GM10266 (cell line): ENCODE data around the gene RASL10B.
A peak's percentile ranks its signal among the peaks of the same experiment; 100 is the strongest.

Experiments
- DNase-seq: peaks from one replicate; pipeline ENCODE4 v3.0.0; 2012; ENCODE audit errors: extremely low spot score
- CTCF ChIP-seq: IDR thresholded peaks from 2 replicates; pipeline ENCODE4 v1.5.1; 2012; ENCODE audit warnings: mild to moderate bottlenecking, low read depth; ENCODE audit not compliant: control insufficient read depth, insufficient read depth; ENCODE audit errors: missing control alignments

RASL10B gene

DNA sequence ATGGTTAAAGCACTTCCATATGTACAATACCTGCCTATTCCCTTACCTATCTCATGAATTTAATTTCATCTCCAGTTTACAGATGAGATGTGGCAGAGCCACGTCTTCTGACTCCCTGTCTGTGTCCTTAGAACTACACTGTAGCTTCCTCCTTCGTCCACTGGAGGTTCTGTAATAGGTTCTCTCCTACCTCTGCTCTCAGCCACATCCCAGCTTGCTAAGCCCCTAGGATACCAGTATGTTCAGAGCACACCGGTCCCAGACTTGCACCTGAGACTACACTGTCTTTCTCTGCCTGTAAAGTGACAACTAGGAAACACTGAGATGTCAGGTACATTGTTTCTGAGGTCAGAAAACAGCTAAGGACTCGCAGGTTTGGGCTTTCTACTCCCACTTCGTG, 3.8 kb upstream of the RASL10B start:
- DNase-seq, result no peak
- TF ChIP-seq CTCF, result no peak

DNA sequence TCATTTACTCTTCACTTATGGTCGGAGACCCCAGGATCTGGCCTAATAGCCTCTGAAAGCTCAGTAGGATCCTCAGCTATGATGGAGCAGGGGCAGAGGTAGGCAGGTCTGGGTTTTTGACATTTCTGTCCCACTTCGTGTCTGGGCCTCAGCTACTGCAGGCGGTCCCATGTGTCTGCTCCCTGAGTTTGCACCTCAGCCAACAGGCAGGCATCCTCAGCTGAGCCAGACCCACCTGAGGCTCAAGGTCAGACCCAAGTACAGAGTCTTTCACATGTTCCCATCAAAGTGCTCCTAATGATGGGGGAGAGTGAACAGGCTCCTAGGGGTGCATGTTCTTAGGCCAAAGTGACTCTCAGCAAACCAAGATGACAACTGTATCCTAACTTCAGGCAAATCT, 2.9 kb upstream of the RASL10B start:
- TF ChIP-seq CTCF, result no peak

DNA sequence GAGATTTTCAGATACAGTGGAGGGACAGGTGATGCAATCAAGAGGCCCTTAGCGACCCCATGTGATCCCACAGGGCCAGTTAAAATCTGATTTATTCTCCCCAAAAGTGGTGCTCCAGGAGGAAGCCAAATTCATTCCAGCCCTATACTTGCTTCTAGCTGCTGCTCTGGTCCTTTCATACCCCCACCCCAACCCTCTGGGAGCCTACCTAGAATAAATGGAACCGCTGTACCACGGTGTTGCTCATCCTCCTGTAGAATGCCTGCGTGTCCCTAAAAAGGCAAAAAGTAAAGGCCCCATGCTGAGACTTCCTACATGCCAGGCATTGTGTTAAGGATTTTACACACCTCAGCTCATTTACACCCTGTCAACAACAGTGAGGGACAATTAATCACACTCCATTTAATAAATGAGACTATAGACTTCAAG, 2.0 kb upstream of the RASL10B start:
- no peak for DNase-seq
- no peak for TF ChIP-seq CTCF

More for the DNA sequence above, 2.9 kb upstream of the RASL10B start:
- DNase-seq, result no peak

DNA sequence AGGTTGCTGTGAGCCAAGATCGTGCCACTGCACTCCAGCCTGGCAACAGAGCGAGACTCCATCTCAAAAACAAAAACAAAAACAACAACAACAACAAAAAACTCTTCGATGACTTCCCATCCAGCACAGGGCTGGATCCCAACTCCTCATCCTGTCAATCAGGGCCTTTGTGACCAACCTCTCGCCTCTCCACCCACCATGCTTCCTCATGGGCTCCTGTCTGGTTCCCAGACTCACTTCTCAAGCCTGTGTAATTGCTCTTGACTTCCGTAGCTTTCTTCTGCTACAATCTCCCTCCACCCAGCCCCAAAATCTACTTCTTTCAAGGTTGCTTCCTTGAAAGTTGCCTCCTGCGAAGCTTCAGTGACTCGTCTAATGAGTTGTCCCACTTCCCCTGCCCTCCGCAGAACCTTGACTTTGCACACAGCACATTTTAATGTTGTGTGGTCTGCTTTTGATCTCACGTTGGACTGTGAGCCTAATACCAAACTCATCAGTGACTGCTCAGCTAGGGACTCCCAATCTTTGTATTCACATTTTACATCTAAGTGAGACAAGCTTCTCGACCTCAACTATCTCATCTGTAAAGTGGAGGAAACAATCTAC, 936 bp upstream of the RASL10B start:
- no peak for TF ChIP-seq CTCF
- no peak for DNase-seq

DNA sequence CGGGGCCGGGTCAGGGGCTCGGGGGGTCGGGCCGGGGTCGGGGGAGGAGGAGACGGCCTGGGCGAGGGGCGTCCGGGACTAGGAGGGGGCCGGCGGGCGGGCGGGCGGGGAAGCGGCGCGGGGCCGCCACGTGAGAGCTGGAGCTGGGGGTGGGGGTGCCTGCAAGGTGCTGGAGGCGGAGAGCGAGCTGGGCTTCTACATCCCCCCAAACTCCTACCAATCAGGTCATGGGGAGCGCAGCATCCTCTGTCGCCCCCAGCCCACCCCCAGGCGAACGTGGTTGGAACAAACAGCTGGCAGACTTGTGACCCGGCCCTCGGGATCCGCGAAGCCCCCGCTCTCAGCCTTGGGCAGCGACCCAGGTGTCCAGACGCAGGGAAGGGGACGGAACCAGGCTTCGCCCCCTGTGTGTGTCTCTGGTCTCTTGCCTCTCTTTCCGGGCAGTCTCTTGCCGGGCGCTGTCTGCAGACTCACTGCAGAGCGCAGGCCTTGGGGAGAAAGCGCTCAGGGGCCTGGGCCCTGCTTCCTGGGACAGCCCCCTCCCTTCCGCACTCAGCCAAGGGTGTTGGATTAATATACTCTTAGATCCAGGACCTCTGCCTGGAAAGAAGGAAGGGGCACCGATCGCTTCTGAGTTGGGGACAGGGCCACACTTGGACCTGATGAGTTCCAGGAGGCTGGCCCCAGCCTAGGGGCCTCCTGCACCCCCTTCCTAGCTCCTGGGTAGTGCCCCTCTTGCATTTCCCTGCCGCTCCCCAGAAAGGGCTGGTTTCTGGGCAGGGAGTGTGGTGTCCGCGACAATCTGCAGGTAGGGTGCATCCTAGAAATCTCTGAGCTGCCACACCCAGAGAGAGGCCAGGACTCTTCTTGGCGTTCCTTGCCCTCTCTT, 722 bp downstream of the RASL10B start:
- TF ChIP-seq CTCF, result no peak
- peak; percentile 40 for DNase-seq

DNA sequence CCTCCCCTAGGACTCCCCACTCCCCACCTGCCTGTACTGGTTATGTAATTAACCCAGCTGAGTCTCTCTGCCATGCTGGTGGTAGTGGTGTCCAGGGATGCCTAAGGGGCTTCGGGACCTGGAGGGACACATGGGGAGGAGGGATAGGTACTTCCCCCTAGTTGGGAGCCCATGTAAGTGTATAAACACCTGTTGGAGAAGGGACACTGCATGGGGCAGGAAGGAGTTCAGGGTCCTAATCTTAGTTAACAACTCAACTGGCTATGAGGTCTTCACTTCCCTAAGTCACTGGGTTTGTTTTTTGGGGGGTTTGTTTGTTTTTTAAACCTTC, 1.3 kb downstream of the RASL10B start:
- DNase-seq, result peak; percentile 36
- TF ChIP-seq CTCF, result no peak

DNA sequence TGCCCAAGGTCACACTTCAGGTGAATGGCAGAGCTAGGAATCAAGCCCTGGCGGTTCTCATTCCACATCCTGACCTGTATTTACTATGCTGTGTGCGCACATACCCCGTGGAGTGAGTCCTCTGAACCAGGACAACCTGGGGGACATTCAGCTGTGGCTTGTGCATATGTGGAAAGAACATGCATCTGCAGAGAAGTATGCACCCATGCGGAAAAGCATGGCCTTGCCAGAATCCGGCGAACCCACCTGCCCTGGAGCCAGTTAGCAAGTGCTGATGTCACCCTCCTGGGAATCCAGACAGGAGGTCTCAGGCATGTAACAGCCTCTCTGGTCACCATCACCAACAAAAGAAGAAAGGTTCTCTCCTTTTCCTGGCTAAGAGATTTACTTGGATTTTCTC, 1.9 kb downstream of the RASL10B start:
- no peak for TF ChIP-seq CTCF
- DNase-seq, result peak; percentile 26
